Esophagus muscularis mucosa (tissue), 4 donors: ENCODE results near the gene FOXO3. TPM values are rescaled to one million over a fixed set of nuclear protein-coding genes. Genes with fewer than 3 reads are reported as not detected.

Experiments used
- DNase-seq: peaks from one replicate; pipeline ENCODE4 v3.0.0-alpha.2; 2017; ENCODE audit errors: extremely low spot score
- H3K27ac ChIP-seq, 4 donors: fragments of 200-600 bp; sonication (generic); replicated peaks in 1 of 4; 1 replicate in 3 of 4; 2 replicates in 1 of 4; pipeline ENCODE4 v1.5.1; 2016 to 2019; ENCODE audit warnings: mild to moderate bottlenecking in 1 of 4
- H3K27me3 ChIP-seq, 4 donors: fragments of 200-600 bp; sonication (generic); one replicate each; pipeline versions ENCODE4 v1.5.1 to v1.6.0; 2016 to 2019
- H3K36me3 ChIP-seq, 4 donors: fragments of 200-600 bp; sonication (generic); one replicate each; pipeline ENCODE4 v1.5.1; 2016 to 2019
- H3K4me1 ChIP-seq, 4 donors: fragments of 200-600 bp; sonication (generic); one replicate each; pipeline ENCODE4 v1.5.1; 2016 to 2019
- H3K4me3 ChIP-seq, 4 donors: fragments of 200-600 bp; sonication (generic); 1 replicate in 2 of 4; 2 replicates in 2 of 4; pipeline ENCODE4 v1.5.1; 2016 to 2019; ENCODE audit warnings: mild to moderate bottlenecking in 4 of 4, moderate library complexity in 1 of 4
- H3K9me3 ChIP-seq, 4 donors: fragments of 200-600 bp; sonication (generic); 1 replicate in 3 of 4; 2 replicates in 1 of 4; pipeline ENCODE4 v1.5.1; 2016 to 2019
- CTCF ChIP-seq, 3 experiments: fragments of 200-600 bp in 2 of 3; fragments of 450-650 bp in 1 of 3; sonication (generic) in 2 of 3; IDR thresholded peaks; one replicate each; pipeline ENCODE4 v1.5.1; 2017 to 2019; ENCODE audit warnings: antibody characterized with exemption in 3 of 3, mild to moderate bottlenecking in 2 of 3, moderate library complexity in 1 of 3
- EP300 ChIP-seq: sonication (generic); formaldehyde crosslinking; IDR thresholded peaks from one replicate; pipeline ENCODE4 v1.6.1; 2017; ENCODE audit warnings: antibody characterized with exemption
- POLR2A ChIP-seq: fragments of 450-650 bp; IDR thresholded peaks from one replicate; pipeline ENCODE4 v1.6.1; 2017; ENCODE audit warnings: antibody characterized with exemption, moderate library complexity, mild to moderate bottlenecking, low read depth
- POLR2AphosphoS5 ChIP-seq, 2 donors: sonication (generic); formaldehyde crosslinking; IDR thresholded peaks; one replicate each; pipeline ENCODE4 v1.6.1; 2017; ENCODE audit warnings: antibody characterized with exemption in 2 of 2
- WGBS: methylation state at CpG from one replicate; pipeline ENCODE4 v1.1.5; 2018; 5-methylcytosine and 5-hydroxymethylcytosine counted together
- intact Hi-C: fragments of 100-400 bp; cut with DNase I; formaldehyde crosslinking; loops from one replicate; pipeline ENCODE4 v1.15.1; 2023
- total RNA-seq, 4 donors: library from RNA; depleted of rRNA; stranded (reverse); fragments of >200 nt; gene quantifications; one replicate each; pipeline versions ENCODE4 v1.1.0 to v1.2.1, GENCODE V29; 2016

FOXO3 gene
- total RNA-seq, 4 donors from 2014 or later: 92.2 to 154 (median 122) TPM

- TF ChIP-seq POLR2A (no peak), CTCF (IDR thresholded peaks at IDR 0.05) (no peak), POLR2AphosphoS5 (IDR thresholded peaks at IDR 0.05) (no peak), EP300 (no peak)
- Histone ChIP-seq H3K9me3 (no peaks in the 10 kb centered on the region), H3K27ac (peak overlapping the region; percentile 98 to 100 (median 99)), H3K27me3 (no peaks in the 10 kb centered on the region), H3K36me3 (peaks cover 0 to 4% (median 1%) of the 10 kb centered on the region in 4 donors), H3K4me1 (peaks cover 26 to 45% (median 35%) of the 10 kb centered on the region in 4 donors), H3K4me3 (peak overlapping the region; percentile 83 to 95 (median 90))
- WGBS: 36% methylated on average over 13 of the region's 16 CpGs
- intact Hi-C loops: loop anchor here (5.0 to 10.0 kb wide), 3 partner anchors 225 to 520 kb away; no protein-coding TSS in a partner anchor
- no peak for DNase-seq
Observed at GRCh38 chr6:108556866-108557493, 3.7 kb upstream of the FOXO3 start.

- peaks cover 26 to 45% (median 35%) of the 10 kb centered on the region in 4 donors for H3K4me1 ChIP-seq
- intact Hi-C loops: loop anchor here (2.0 to 10.0 kb wide), 4 partner anchors 95 to 520 kb away; no protein-coding TSS in a partner anchor
- TF ChIP-seq POLR2AphosphoS5 (IDR thresholded peaks at IDR 0.05): peak in 1 of 2 donors; percentile 42
- TF ChIP-seq POLR2A: no peak
- peak in 1 of 3 experiments; percentile 4 for TF ChIP-seq CTCF (IDR thresholded peaks at IDR 0.05)
- TF ChIP-seq EP300: peak; percentile 4
- under 1% methylated on average over 32 of the region's 105 CpGs for WGBS
- no peaks in the 10 kb centered on the region for H3K27me3 ChIP-seq
- H3K27ac ChIP-seq: peak overlapping the region; percentile 98 to 100 (median 99)
- peaks cover 0 to 7% (median 1%) of the 10 kb centered on the region in 4 donors for H3K36me3 ChIP-seq
- no peaks in the 10 kb centered on the region for H3K9me3 ChIP-seq
- peak overlapping the region; percentile 83 to 95 (median 90) for H3K4me3 ChIP-seq
- DNase-seq: peak; percentile 94
Observed at GRCh38 chr6:108557494-108558371, 3.0 kb upstream of the FOXO3 start.

- TF ChIP-seq POLR2A (peak; percentile 83), POLR2AphosphoS5 (IDR thresholded peaks at IDR 0.05) (peak in 1 of 2 donors; percentile 97), CTCF (IDR thresholded peaks at IDR 0.05) (no peak), EP300 (peak; percentile 65)
Observed at GRCh38 chr6:108558372-108559096, 2.2 kb upstream of the FOXO3 start.

GRCh38 chr6:108559097-108559883 is 1.4 kb upstream of the FOXO3 start:
- TF ChIP-seq EP300 (no peak), POLR2A (peak; percentile 77), POLR2AphosphoS5 (IDR thresholded peaks at IDR 0.05) (peak in 1 of 2 donors; percentile 83), CTCF (IDR thresholded peaks at IDR 0.05) (no peak)
- no peaks in the 10 kb centered on the region for H3K9me3 ChIP-seq
- DNase-seq: peak; percentile 97
- H3K4me3 ChIP-seq: peak overlapping the region; percentile 83 to 95 (median 90)
- peak overlapping the region; percentile 98 to 100 (median 99) for H3K27ac ChIP-seq
- intact Hi-C loops: loop anchor here (2.0 to 10.0 kb wide), 4 partner anchors 94 to 518 kb away; no protein-coding TSS in a partner anchor
- H3K27me3 ChIP-seq: no peaks in the 10 kb centered on the region
- H3K36me3 ChIP-seq: peaks cover 0 to 7% (median 1%) of the 10 kb centered on the region in 4 donors
- H3K4me1 ChIP-seq: peaks cover 30 to 49% (median 46%) of the 10 kb centered on the region in 4 donors
- 0% methylated on average over 31 of the region's 84 CpGs for WGBS

More at GRCh38 chr6:108558372-108559096, 2.2 kb upstream of the FOXO3 start:
- peak overlapping the region; percentile 98 to 100 (median 99) for H3K27ac ChIP-seq
- H3K9me3 ChIP-seq: no peaks in the 10 kb centered on the region
- peak overlapping the region; percentile 83 to 95 (median 90) for H3K4me3 ChIP-seq
- H3K27me3 ChIP-seq: no peaks in the 10 kb centered on the region
- DNase-seq: peak; percentile 100
- intact Hi-C loops: loop anchor here (2.0 to 10.0 kb wide), 4 partner anchors 94 to 519 kb away; no protein-coding TSS in a partner anchor
- peaks cover 30 to 48% (median 41%) of the 10 kb centered on the region in 4 donors for H3K4me1 ChIP-seq
- WGBS: 0% methylated on average over 36 of the region's 58 CpGs
- peaks cover 0 to 7% (median 1%) of the 10 kb centered on the region in 4 donors for H3K36me3 ChIP-seq
